GM18502 (cell line): ENCODE measurements around the gene RNF135.
"Not testable (repeated sequence)": the region's sequence is repeated elsewhere in the genome, so short reads cannot be mapped to it uniquely, and the experiment has no call there.

Experiments used
- ATAC-seq: cut with Tn5 transposase; IDR thresholded peaks from one replicate; pipeline ENCODE4 v1.9.1; 2021; ENCODE audit warnings: mild to moderate bottlenecking; ENCODE audit not compliant: unreplicated experiment, poor library complexity

Gene RNF135

DNA sequence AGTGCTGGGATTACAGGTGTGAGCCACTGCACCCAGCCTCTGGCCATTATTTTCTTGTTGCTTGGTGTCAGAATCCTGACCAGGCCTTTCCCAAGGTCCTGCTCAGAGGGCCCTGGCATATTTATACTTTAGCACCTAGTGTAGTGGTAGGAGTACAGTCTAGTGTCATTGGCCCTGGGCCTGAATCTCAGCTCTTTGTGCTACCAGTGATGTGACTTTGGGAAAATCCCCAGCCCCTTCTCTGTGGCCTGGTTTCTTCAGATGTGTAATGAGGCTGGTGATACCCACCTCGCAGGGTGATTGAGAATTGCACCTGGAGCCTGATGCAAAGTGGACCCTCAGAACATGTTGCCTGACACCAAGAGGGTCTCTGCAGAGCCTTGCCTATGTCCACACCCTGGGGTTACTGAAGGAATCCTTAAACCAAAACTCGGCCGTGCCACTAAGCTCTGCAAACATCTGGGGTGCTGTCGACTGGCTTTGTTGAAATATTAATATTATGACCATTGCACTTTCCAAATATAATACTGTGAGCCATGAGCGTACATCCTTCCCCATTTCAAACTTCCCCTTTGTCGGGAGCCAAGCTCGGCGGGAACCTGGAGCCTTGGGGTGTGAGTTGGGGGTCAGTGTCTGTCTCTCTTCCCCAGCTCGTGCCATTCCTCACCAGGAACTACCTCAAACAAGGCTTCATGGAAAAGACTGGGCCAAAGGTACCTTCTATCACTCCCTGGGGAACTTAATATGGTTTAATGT is 18.0 kb upstream of the RNF135 start:
- ATAC-seq, result no peak

- no peak for ATAC-seq
Measured at GRCh38 chr17:30954046-30954830, 16.6 kb upstream of the RNF135 start.

- ATAC-seq, result no peak
Measured at GRCh38 chr17:30956764-30957374, 14.0 kb upstream of the RNF135 start.

GRCh38 chr17:30957741-30958140 is 13.1 kb upstream of the RNF135 start:
- ATAC-seq, result no peak

GRCh38 chr17:30958187-30958586 is 12.7 kb upstream of the RNF135 start:
- ATAC-seq, result no peak

DNA sequence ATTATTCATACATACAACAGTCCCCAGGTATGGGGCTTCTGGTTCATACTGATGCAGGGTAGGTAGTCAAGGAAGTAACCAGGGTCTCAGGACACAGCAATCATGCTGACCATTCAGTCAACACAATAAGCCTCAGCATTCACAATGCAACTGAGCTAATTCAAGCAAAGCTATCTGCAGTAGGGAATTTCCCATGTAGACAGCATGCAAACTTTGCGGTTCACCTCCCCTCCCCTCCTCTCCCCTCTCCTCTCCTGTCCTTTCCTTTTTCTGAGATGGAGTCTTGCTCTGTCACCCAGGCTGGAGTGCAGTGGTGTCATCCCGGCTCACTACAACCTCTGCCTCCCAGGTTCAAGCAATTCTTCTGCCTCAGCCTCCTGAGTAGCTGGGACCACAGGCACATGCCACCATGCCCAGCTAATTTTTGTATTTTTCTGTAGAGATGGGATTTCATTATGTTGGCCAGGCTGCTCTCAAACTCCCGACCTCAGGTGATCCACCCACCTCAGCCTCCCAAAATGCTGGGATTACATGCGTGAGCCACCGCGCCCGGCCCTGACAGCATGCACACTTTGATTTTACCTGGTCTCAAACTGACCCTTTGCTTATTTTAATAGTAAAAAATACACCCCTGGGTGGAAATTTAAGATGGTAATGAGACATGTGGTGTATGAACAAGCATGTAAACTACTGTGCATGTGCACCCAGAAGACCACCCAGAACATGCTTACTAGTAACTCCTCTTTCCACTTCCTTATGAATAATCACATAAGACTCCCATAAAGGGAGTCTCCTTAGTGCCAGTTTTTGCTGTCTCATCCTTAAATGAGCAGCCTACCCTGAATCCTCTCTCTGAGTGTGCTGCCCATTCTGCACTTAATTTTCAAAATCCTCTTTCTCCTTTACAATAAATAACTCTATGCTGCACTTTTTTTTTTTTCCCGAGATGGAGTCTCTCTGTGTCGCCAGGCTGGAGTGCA is 9.3 kb upstream of the RNF135 start:
- peak; percentile 74 for ATAC-seq

DNA sequence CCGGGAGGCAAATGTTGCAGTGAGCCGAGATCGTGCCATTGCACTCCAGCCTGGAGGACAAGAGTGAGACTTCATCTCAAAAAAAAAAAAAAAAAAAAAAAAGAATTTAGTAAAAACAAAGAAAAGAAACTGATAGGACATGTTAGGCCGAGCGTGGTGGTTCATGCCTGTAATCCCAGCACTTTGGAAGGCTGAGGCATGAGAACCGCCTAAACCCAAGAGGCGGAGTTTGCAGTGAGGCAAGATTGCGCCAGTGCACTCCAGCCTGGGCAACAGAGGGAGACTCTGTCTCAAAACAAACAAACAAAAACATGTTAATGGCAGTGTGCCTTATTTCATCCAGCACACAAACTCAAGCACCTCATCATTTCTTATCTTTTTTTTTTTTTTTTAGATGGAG is 6.5 kb upstream of the RNF135 start:
- not testable (repeated sequence) for ATAC-seq

GRCh38 chr17:30964876-30965275 is 6.0 kb upstream of the RNF135 start:
- ATAC-seq, result no peak

- ATAC-seq, result no peak
Measured at GRCh38 chr17:30965686-30966085, 5.2 kb upstream of the RNF135 start.

GRCh38 chr17:30967911-30968310 is 2.9 kb upstream of the RNF135 start:
- ATAC-seq, result not testable (repeated sequence)

DNA sequence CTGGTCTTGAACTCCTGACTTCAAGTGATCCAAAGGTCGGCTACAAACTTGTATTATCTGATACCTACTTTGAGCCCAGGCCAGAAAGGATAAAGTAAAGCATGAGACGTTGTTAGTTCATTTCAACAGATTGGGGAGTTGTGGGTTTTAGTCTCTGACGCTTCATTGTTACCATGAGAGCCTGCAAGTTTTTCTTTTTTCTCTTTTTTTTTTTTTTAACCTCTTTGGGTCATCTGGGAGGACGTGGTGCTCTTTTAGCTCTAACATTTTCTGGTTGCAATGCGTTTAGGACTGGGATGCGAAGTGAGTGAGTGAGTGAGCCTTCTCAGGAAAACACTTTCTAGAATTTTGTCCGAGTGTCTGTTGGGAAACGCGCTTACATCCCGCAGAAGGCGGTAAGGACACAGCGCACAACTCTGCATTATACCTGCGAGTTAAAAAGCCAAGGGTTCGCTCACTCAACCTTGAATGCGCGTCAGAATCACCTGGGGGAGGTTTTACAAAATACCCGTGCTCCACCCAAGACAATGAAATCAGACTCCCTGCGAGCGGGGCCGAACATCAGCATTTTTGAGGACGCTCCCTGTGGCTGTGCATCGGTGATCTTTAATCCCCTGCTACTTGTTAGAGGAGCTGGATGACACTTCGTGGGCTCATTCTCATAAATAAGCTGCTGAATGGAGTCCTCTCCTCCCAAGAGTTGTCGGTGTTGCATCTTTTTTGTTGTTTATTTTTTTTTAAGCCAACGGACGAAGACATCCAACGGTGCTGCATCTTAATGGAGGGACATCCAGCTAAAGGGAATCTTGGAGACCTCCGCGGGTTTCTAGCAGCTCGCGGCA is 629 bp upstream of the RNF135 start:
- peak; percentile 40 for ATAC-seq

GRCh38 chr17:30975042-30975820 is 4.4 kb downstream of the RNF135 start:
- no peak for ATAC-seq

GRCh38 chr17:30979919-30980318 is 9.1 kb downstream of the RNF135 start:
- not testable (repeated sequence) for ATAC-seq

DNA sequence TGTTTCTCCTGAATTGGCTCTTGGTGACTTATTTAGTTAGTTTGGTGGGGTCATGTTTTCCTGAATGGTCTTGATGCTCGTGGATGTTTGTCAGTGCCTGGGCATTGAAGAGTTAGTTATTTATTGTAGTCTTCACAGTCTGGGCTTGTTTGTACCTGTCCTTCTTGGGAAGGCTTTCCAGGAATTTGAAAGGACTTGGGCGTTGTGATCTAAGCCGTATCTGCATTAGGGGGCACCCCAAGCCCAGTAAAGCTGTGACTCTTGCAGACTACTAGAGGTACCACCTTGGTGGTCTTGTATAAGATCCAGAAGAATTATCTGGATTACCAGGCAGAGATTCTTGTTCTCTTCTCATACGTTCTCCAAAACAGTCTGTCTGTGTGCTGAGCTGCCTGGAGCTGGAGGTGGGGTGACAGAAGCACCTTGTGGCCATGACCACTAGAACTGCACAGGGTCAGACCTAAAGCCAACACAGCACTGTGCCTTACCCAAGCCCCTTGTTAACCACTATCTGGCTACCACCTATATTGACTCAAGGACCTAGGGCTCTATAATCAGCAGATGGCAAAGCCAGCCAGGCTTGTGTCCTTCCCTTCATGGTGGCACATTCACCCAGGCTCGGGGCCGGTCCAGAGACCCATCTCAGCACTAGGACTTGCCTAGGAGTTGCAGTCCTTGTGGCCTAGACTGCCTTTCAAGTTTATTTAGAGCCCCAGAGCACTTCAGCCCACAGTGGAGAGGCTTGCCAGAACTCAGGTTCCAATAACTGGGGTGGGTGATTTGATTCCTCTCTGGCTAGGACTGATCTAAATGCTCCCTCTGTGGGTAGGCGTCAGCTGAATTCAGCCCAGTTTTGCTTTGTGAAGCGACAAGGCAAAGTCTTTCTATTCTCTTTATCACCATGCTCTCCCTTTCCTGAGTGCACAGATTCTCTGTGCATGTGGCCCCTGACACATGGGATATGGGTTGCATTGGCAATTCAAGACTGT is 11.0 kb downstream of the RNF135 start:
- no peak for ATAC-seq

DNA sequence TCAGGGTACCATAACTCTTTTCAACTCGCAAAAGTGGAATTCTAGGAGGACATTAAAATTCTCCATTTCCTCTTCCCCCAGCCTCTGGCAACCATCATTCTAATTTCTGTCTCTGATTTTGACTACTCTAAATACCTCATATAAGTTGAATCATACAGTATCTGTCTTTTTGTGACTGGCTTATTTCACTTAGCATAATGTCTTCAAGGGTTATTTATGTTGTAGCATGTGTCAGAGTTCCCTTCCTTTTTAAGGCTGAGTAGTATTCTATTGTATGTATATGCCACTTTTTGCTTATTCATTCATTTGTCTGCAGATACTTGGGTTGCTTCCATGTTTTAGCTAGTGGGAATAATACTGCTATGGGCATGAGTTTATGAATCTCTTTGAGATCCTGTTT is 12.0 kb downstream of the RNF135 start:
- no peak for ATAC-seq

DNA sequence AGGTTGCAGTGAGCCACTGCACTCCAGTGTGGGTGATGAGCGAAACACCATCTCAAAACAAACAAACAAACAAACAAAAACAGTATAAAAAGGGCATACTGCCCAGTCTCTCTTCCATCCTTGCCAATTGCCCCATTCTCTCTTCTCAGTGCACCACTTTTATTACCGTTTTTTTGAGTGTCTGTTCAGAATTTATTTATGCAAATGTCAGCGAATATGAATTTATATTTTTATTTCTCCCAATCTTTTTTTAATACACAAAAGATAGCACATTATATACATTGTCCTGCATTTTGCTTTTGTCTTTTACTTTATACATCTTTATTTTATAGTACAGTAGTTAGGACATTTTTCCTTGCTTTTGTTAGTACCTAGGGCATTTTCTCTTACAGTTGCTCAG is 19.6 kb downstream of the RNF135 start:
- ATAC-seq, result no peak

GRCh38 chr17:30992551-30992950 is 21.7 kb downstream of the RNF135 start:
- no peak for ATAC-seq
